HTERT RPE-1 (cell line): ENCODE measurements around the gene PYGO2.

Experiments
- in situ Hi-C: fragments of 300-500 bp; cut with MboI; formaldehyde crosslinking; loops from 4 replicates; pipeline ENCODE4 v1.14.3; 2020; ENCODE audit warnings: low sequenced_read_pairs

Gene PYGO2, protein sequence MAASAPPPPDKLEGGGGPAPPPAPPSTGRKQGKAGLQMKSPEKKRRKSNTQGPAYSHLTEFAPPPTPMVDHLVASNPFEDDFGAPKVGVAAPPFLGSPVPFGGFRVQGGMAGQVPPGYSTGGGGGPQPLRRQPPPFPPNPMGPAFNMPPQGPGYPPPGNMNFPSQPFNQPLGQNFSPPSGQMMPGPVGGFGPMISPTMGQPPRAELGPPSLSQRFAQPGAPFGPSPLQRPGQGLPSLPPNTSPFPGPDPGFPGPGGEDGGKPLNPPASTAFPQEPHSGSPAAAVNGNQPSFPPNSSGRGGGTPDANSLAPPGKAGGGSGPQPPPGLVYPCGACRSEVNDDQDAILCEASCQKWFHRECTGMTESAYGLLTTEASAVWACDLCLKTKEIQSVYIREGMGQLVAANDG

DNA sequence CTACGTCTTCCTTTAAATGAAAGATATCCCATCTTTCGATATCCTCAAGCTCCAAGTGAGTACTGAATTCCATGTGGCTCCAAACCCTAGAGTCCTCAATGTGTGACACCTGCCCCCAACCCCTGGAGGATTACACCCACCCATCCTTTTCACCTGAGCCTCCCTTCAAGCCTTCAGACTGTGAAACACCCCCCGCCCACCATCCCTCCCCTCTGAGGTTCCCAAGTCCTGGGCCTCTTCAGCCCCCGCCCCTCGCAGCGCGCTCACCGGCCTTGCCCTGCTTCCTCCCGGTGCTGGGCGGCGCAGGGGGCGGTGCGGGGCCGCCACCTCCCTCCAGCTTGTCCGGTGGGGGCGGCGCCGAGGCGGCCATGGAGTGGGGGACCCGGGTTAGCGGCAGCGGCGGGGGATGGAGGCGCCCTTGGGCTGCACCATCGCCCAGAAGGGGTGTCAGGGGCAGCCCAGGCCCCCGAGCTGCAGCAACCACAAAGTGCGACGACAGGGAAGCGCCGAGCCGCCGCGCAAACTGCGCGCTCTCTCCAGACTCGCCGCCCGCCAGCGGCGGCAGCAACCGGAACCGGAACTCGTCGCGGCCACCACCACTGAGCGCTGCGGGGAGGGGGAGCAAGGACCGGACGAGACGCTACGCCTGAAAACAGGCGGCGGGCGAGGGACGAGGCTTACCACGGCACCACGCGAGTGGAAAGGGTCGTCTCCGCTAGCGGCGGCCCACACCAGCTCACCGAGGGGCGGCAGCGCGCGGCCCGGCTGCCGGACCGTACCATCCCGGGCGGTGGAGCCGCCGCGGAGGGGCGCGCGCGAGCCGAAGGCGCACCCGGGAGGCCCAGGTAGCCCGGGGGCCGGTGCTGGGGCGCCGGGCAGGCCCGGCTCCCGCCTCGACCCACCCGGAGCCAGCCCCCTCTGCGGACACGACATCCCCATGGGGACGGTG is at the start of gene PYGO2:
Gene PYGO2 (minus strand): TSS at position 576 of the 949 bp plus-strand sequence. CDS start 206 bp downstream, at position 370.
- in situ Hi-C loops, result no loop called here

DNA sequence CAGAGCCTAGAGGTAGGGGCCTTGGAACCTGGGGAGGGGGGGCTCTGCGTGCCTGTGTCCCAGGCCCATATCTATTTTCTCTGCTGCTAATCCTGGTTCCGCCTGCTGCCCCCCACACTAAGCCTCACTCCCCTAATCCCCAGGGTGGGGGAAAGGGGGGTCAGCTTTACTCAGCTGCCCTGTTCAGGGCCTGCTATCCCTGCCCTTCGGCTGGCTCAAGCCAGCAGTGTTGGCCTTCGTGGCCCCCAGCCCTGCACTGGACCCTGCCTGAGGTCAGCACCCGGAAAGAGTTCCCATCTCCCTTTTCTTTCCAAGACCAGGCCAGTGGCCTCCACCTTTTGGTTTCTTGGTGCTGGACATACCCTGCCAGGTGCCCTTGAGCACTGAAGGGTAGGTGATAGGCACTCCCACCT is 49.4 kb upstream of the PYGO2 start:
- in situ Hi-C loops, result no loop called here

DNA sequence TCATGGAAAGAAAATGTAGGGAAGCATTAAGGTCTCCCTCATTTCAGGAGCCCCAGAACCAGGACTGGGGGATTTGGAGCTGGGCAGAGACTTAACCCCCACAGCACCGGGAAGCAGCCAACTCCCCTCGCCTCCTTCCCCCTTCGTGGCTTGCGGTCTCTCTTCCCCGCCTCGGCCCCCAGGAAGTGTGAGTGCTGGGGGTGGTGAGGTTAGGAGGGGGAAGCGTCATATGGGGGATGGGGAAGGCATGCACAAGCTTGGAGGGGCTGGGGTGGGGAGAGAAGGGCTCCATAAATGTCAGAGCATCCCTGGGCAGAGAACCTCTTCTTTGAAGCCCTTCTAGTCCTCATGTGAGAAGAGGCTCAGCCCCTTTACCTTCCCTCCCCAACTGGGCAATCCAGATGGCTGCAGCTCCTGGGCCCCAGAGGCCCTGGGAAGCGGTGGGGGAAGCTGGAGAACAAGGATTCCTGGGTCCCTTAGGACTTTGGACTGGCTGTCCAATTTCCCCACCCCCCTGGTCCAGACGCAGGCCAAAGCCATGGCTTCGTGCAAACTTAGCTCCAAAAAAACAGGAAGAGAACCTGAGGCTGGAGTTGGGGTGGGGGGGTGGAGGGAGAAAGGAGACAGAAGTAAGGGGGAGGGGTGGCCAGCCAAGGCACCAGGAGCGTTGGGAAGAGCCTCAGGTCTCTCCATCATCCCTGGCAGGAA is 48.8 kb upstream of the PYGO2 start:
- in situ Hi-C loops, result no loop called here

DNA sequence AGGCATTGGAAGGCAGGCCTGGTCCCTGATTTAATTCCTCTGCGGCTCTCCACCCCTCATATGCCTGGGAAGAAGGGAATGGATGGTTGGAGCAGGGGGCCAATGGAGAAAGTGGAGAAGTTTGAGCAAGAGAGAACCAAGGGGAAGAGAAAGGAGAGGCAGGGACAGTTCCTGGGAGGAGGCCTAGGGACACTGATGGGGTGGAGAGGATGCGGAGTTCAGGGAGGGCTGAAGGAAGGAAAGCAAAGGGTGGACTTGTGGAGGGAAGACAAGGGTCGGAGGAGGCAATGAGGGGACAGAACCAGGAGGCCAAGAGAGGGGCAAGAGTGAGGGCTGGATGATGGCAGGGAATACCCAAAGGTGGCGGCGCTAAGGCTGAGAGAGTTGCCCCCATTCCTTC is 48.2 kb upstream of the PYGO2 start:
- in situ Hi-C loops, result no loop called here

DNA sequence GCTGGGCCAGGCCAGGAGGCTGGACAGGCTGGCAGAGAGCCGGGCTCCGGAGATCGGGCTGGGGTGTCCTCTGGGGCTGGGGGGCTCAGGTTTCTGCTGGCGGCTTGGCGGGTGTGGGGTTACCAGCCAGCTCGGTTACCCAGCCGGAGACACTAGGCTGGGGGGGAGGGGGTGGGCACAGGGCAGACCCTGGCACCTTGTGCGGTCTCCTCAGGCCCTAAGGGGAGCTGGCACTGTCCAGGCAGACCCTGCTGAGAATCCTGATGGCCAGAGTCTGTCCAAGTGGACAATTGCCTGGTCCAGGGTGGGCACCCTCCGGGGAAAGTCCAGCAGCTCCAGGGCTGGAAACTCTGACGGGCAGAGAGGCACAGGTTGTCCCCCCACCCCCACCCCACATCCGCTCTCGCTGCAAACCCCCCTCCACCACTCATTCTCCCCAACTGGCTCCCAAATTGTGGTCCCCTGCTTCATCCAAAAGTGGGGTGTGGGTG is 47.7 kb upstream of the PYGO2 start:
- in situ Hi-C loops, result no loop called here

DNA sequence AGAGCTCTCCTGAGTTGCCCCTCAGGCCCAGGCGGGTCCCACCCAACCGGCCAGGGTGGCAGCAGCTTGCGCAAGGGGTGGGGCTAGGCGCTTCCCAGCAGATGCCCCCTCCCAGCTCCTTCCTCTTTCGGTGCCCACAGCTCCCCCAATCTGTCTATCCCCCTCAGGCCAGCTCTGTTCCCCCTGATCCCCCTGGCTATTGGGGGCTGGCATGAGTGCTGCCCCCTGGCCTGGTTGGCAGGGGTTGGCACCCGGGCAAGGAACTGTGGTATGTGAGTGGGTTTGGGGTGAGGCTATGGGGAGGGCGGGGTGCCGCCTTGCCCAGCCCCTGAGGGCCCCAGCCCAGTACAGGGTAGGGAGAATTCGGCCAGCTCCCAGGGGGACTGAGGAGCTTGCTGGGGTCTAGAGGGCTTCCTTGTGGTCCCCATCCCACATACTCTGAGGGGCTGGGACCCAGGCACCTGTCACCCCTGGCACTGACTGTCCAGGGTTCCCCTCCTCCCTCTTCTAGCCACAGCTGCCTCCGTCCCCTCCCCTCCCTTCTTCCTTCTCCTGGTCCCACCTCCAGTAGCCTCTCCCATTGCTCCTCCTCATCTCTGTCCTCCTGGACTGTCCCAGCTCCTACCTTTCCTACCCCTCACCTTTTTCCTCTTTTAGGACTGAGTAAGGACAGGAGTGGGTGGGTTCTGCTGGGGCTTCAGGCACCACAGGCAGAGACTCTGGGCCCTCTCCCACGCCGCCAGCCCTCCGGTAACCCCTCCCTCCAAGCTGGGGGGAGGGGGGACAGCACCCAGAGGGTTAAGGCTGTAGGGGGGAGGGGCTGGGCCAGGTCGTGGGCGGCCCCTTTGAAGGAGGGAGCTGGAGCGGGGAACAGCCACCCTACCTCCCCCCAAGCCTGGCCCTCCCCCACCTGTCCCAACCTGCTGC is 46.7 kb upstream of the PYGO2 start:
- in situ Hi-C loops, result no loop called here

DNA sequence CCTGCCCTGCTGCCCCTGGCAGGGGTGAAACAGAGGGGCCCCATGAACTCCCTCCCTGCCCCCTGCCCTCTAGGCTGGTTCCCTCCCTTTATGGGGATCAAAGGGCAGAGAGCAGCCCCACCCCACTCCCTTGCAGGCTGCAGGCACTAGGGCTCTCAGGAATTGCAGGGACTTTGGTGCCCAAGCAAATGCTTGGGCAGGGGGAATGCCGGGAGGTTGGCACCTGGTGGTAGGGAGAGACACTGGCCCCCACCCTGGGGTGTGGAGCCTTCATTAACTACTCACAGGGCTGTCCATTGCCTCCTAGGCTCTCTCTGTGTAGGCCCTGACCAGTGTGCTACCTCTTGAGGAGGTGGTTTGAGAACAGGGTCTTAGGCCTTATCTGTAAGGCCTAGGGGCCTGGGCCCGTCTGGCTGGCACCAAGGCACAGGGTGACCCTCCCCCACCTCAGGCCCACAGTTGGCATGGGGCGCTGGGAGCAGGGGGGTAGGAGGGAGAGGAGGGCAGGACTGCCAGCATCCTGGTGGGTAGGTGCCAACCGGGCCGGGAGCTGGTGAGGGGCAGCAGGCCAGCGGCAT is 45.8 kb upstream of the PYGO2 start:
- in situ Hi-C loops, result no loop called here

DNA sequence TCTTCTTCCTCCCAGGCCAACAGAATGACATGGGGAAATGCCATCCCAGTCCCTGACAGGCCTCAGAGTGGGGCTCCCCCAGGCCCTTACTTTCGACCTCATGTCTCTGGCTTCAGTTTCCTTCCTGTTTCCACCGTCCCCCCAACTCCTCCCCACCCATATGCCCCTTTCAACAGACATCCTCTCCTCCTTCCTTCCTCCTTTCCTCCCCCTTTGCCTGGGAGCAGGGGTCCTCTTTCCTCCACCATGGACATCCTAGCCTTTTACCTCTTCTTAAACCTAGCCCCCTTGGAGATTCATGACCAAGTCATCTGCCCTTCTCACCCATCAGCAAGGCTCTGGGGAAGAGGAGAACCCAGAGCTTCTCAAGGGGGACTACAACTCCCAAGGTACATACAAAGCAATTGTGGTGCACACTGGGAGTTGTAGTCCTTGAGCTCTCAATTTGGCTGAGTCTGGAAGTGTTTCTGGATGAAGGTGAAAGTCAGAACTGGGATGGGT is 45.1 kb upstream of the PYGO2 start:
- in situ Hi-C loops, result no loop called here

DNA sequence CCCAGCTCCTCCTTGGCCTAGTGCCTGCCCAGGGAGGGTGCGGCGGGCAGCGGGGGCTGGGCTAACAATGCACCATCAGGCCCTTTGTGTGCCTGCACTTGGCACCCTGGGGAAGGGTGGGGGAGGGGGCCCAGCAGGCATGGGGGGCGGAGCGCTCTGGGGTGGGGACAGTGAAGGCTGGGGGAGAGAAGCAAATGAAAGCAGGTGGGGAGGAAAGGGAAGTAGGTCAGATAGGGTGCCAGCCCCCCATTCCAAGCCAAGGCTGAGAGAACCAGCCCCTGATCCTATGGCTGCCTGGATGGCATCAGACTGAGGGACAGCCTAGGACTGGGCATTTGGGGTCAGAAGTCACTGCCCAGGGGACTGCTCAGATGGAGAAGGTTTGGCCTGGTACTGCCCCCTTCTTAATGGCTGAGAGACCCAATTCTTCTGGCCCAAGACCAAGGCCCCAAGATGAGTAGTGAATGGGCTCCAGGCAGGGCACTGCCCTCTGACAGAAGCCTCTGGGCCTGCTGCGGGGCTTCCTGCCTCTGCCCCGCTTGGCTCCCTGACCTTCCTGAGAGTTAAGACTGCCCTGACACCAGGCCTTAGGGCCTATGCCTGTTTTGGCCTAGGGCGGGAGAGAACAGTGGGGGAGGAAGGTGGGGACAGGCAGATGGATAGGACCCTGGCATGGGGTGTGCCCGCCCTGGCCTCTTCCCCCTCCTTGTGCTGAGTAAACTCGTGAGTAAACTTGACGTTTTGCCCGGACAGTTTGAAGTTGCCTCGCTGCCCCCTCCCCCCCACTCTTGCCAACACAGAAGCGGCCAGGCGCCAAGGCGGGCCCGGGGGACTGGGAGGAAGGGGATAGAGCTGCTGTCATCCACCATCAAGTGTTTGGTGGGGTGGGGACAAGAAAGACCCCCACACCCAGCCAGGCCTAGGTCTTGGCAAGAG is 43.8 kb upstream of the PYGO2 start:
- in situ Hi-C loops, result no loop called here

DNA sequence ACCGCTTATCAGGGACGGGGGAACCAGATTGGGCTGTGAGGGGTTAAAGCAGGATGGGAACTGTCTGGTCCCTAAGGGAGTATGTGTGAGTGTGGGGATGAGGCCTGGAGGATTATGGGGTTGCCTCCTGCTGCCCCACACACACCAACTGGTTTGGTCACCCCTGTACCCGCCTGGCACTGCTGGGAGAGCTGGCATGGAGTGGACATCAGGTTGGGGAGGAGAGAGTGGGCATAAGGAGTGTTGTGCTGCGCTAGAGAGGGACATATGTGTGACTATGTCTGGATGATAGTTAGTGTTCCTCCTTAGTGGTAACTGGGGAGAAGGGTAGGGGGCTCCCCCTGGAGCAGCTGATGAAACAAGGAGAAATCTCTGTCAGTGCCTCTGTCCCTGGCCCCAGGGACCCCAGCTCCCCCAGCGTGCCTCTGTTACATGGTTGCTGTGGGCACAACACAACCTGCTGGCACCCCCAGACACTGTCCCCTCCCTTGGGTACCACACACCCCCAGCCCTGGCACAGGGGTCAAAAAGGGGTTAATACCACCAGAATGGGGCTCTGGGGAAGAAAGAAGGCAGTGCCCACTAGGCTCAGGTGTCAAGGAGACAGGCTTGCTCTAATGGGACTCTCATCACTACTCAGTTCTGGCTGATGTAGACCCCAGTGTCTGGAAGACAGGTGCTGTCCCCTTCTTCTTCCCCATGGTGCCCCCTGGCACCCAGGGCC is 42.9 kb upstream of the PYGO2 start:
- in situ Hi-C loops, result no loop called here

DNA sequence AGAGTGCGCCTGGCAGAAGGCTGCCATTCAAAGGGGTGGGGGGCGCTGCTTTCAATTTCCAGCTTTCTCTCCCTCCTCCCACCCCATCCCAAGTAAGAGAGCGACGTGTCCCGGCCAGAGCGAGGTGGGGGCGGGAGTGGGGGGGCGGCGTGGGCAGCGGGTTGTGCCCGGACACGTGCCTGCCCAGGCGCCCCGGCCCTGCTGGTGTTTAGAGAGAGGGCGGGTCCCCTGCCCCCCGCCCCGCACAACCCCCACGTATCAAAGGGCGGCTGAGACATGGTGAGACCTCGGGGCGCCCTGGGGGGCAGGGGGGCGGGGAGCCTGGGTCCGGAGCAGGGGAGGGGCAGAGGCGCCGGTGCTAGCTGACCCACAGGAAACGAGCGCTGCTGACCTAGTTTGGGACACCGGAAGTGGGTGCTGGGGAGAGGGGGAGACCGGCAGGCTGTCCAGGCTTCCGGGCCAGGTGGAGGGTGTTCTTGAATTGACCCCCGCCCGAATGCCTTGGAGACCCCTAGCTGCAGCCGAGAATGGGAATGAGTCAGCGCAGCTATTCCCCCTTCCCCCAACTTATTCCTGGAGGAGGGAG is 42.3 kb upstream of the PYGO2 start:
- in situ Hi-C loops, result no loop called here

DNA sequence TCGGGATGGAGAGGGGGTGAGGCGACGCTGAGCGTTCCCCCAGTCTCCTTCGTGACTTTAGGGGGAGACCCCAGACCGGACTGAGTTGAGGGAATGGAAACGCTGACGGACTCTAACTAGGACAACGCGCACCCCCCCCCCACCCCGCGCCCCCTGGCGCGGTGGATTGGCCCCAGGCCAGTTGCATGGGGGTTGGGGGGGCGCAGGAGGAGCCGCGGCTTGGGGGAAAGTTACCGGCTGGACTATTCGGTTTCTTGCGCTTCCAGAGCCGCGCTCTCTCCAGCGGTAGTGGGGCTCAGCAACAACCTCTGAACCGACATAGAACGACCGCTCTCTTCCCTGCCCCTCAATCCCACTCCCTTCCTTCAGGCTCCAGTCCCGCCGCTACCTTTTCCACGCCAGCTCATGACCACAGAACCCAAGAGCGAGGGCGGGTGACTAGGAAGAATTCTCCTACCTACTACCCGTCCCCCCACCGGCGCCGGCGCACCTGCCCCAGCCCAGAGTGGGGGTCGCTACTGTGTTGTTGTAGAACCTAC is 41.7 kb upstream of the PYGO2 start:
- in situ Hi-C loops, result no loop called here

DNA sequence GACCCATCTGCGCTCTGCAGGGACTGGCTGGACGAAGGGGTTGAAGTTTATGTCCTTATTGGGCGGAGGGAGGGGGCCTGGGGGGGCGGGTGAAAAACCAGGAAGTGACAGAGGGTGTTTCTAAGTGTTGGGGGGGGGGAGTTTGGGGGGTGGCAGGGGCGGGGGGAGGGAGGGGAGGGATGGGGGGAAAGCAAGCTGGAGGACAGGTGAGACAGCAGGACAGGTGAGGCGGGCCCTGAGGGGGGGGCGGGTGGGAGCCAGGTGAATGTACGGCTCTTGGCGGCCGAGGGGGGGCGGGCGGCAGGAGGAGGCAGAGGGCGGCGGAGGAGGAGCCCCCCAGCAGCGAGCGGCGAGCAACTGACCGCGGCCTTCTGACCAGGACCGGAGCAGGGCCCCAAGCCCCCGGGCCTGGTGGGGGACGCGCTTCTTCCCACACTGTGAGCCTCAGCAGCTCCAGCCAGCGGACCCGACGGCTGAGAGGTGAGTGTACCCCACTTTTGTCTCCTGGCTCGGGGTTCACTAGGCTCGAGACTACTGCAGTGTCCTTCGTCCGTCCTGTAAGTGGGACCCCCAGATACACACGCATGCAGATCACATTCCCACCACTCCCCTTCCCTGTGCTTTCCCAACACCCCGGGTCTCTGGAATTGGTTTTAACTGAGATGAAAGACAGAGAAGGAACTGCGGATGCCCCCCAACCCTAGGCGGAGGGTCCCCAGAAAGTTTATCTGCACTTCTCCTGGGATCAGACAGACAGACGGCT is 41.1 kb upstream of the PYGO2 start, which contains the start of gene ZBTB7B:
Gene ZBTB7B (plus strand): TSS at position 339 of the 763 bp plus-strand sequence. CDS start 11,859 bp downstream, outside the sequence.
- in situ Hi-C loops, result no loop called here

DNA sequence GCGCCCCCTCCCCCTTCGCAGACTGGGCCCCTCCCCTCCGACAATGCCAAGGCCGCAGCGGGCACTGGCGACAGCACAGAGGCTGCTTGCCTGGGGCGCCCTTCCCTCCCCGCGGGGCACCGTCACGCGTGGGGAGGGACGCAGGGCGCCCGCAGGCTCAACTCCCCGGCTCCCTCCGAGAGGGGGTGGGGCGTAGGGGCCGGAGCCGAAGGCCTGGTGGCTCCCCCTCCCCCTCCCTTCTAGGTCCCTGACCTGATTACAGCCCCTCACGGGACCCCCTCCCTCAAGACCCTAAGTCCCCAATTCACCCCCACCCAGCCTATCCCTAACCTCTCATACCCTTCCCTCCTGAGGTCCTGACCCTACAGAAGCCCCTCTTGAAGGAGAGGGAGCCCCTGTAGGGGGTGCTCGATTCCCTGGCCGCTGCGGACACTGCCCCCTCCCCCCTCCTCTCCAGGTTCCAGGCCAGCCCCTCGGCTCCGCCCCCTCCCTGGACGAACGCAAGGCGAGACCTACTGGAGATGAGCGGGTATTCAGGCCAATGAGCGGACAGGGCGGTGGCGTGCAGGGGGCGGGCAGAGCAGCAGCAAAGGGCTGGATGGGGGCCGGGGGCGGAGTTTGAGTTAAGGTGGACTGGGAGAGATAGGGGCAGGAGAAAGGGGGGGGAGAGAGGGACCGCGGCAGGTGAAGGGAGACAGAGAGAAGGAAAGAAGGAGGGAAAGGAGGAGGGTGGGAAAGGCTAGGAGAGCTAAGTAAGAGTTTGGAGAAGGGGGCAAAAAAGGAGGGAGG is 40.3 kb upstream of the PYGO2 start:
- in situ Hi-C loops, result no loop called here

DNA sequence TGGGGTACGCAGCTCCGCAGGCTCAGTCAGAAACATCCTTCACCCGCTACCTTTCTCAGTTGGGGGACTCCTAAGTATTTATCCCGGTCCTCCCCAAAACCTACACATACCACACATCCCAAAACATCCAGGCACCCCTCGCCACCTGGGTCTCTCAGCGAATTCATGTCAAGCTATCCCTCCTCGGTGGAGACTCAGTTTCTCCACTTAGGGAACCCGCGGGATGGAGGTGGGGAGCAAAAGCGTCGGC is 39.8 kb upstream of the PYGO2 start:
- in situ Hi-C loops, result no loop called here
